ENCODE data around the gene IL1RAP.
A peak's percentile ranks its signal among the peaks of the same experiment; 100 is the strongest.
"Not testable (repeated sequence)": the region's sequence is repeated elsewhere in the genome, so short reads cannot be mapped to it uniquely, and the experiment has no call there.

Gene IL1RAP

GRCh38 chr3:190513409-190514370 is at the start of gene IL1RAP:
TSS of gene IL1RAP (plus strand) at chr3:190514085. CDS start at chr3:190564290, 50,205 bp downstream.
- DNase-seq (ENCODE audit: low read depth): peak; percentile 87

GRCh38 chr3:190467922-190468321 is 46.0 kb upstream of the IL1RAP start:
- no peak for DNase-seq (ENCODE audit: low read depth)

DNA sequence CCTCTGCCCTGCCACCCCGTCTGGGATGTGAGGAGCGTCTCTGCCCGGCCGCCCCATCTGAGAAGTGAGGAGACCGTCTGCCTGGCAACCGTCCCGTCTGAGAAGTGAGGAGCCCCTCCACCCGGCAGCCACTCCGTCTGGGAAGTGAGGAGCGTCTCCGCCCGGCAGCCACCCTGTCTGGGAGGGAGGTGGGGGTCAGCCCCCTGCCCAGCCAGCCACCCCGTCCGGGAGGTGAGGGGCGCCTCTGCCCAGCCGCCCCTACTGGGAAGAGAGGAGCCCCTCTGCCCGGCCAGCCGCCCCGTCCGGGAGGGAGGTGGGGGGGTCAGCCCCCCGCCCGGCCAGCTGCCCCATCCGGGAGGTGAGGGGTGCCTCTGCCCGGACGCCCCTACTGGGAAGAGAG is 40.6 kb upstream of the IL1RAP start:
- DNase-seq (ENCODE audit: low read depth): not testable (repeated sequence)

GRCh38 chr3:190481779-190482178 is 32.1 kb upstream of the IL1RAP start:
- no peak for DNase-seq (ENCODE audit: low read depth)

DNA sequence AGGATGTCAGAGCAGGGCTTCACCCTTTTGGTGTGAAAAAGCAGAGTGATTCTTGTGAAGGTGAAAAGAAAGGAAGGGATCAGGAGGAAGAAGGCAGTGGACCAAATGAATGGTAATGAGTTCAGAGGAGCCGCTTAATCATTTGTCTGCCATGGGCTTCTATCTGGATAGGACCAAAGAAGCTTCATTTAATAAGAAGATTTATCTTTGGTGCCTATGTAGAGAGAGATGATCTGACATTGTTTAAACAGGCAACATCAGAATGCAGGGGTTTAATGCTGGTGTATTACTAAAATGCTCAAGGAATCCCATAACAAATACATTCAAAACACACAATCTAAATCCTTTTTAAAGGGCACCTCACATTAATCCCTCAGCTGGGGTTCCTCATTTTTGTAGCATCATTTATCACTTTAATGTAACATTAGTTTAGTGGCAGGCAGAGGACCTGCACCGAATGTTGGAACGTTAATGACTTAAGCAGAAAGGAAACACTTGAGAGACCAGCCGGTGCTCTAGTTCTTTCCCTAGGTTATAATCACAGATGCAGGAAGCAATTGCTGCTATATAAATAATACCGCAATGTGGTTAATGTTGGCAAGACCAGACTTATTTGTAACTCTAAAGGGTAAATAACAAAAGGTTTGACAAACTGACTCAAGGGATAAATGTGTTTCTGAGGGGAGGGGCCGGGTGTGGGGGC is 27.9 kb upstream of the IL1RAP start:
- DNase-seq (ENCODE audit: low read depth): no peak

GRCh38 chr3:190486533-190486864 is 27.4 kb upstream of the IL1RAP start:
- no peak for DNase-seq (ENCODE audit: low read depth)

- DNase-seq (ENCODE audit: low read depth): no peak
These were observed 26.8 kb upstream of the IL1RAP start for GRCh38 chr3:190486908-190487607.

DNA sequence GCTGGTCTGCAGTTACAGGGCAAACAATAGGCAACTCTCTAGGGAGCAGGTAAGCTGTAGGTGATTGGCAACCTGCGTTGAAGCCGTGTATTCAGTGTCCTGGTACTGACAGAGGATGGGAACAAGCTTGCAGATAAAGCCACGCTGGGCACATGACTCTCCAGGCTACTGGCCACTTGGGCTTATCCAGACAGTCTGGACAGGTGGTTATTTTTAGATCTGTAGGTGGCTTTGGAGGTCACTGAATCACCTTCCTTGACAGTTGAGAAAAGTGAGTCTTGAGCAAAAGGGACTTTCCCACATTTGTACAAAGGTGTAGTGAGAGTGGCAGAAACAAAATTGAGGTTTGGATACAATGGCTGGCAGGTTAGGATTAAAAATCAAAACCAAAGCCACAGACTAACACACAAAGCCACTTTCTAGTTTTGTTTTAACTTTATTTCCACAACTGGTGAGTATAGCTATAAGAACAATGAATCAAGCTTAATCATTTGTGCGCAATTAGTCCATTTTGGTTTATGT is 22.3 kb upstream of the IL1RAP start:
- DNase-seq (ENCODE audit: low read depth): no peak

- no peak for DNase-seq (ENCODE audit: low read depth)
These were observed 21.8 kb upstream of the IL1RAP start for GRCh38 chr3:190492129-190492528.

GRCh38 chr3:190492966-190493365 is 20.9 kb upstream of the IL1RAP start:
- DNase-seq (ENCODE audit: low read depth): no peak

- no peak for DNase-seq (ENCODE audit: low read depth)
These were observed 19.0 kb upstream of the IL1RAP start for GRCh38 chr3:190494907-190495306.

GRCh38 chr3:190495354-190495753 is 18.5 kb upstream of the IL1RAP start:
- DNase-seq (ENCODE audit: low read depth): no peak

DNA sequence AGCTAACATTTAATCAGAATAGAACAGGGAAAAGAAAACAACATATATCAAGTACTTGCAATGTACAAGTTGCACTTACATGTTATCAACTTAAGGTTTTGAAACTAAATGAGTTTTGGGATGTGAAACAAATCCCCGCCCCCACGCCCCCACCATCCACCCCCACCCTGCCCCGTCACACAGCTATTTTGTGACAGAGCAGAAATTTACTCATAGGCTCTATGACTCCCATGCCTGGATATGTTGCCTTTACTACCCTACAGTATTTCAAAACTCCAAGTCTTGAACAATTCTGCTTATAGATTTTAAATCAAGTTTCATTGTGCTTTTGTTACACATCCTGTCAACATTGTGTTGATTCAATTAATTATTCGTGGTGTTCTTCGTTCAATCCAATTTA is 18.1 kb upstream of the IL1RAP start:
- DNase-seq (ENCODE audit: low read depth): no peak

- no peak for DNase-seq (ENCODE audit: low read depth)
These were observed 17.0 kb upstream of the IL1RAP start for GRCh38 chr3:190496859-190497258.

DNA sequence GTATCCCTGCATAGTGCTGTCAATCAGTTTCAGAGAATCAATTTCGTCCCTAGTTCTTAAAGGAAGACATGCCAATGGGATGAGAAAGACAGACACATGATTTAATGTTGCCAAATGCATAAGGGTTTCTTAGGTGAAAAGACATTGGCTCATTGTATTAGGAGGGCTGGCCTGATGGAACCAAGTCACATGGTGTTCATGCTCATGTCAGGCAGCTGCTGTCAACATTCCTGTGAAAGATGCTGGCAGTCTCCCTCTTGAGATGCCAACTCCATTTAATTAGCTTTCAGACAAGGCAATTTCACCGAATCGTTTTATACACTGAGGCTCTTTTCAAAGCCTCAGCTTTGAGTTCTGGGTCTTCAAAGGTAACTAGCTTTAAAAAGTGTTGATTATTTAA is 16.1 kb upstream of the IL1RAP start:
- no peak for DNase-seq (ENCODE audit: low read depth)

- DNase-seq (ENCODE audit: low read depth): no peak
These were observed 15.6 kb upstream of the IL1RAP start for GRCh38 chr3:190498293-190498692.

DNA sequence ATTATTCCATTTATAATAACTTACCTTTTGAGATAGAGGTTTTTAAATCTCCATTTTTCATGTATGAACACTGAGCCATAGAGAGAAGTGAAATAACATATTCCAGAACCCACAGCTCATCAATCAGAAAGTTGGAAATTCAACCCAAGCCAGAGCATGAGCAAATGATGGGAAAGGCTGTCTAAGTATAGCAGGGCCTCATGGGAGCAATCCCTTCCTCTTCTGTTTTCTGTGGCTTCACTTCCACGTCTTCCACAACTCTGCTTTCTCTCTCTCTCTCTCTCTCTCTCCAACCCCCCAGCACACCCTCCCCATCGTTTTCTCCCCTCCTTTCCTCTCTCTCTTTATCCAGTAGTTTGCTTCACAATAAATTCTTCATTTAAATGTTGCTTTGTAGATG is 14.8 kb upstream of the IL1RAP start:
- no peak for DNase-seq (ENCODE audit: low read depth)

DNA sequence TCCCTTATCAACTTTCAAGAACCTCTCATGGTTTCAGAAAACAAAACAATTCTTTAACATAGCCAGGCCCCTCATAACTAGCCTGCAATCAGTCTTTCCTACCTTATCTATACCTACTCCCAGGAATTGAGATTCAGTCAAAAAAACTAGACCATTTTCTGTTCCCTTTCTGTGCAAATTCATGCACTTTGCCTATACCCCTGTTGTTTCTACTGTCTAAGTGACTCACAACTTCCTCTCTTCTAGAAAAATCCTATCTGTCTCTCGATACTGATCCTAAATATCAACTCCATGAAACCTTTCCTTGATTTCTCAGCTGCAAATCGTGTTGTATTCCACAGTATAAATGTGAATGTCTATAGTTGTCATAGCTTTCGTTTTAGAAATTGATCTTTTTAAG is 10.9 kb upstream of the IL1RAP start:
- no peak for DNase-seq (ENCODE audit: low read depth)

DNA sequence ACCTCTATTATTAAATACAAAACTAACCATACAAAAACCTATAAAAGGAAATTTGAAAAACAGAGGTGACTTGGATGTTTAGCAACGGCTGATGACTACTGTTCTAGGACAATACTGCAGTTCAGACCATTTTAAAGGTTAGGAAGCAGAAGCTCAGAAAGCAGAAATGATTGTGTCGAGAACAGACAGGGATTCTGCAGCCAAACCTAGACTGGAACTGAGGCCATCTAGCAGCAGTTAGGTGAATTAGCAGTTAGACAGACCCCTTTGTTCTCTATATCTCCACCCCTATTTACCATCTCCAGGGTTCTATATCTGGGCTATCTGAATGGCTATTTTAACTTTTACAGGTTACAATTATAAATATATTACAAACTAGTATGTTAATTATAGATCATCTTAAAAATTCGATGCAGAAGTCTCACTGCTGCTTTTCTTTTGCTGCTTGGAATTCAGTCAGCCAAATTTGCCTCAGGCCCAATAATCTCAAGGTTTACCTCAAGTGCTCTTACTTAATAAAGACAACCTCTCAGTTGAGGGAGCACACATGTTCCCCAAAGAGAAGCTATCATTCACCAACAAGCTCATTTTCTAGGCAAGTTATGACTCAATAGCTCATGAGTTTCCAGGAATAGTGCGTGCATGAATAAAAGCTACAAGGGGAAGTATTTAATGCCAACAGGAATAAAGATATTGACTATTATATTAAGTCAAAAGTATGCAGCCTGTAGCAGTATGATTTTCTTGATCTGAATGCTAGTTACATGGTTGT is 9.3 kb upstream of the IL1RAP start:
- DNase-seq (ENCODE audit: low read depth): no peak

DNA sequence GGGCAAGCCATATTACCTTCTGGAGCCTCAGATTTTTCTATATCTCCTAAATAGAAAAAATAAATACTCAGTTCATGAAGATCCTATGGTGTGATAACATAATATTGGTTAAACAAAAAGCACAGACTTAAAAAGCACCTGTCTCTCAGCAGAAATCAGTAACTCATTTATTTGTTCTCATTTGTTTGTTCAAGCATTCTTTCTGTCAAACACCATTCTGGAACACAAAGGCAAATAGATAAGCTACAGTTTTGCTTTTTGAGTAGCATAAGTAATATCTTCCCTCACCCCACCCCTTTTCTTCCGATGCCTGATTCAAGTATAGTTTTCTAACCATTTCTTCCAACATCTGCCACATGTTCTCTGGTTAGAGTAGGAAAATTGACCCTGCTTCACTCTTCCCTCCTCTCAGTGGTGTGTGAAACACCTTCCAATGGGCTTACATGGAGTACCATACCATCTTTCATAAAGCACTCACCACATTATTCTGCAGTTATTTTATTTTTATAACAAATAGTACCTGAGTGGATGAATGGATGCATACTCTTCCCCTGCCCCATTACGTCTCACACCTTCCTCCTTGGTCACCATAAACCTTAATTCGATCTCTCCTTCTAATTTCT is 8.4 kb upstream of the IL1RAP start:
- no peak for DNase-seq (ENCODE audit: low read depth)

- DNase-seq (ENCODE audit: low read depth): no peak
These were observed 7.6 kb upstream of the IL1RAP start for GRCh38 chr3:190506271-190506670.

Data from activated T-cell treated with anti-CD3 and anti-CD28 coated beads for 48 hours (primary cell).